Stimulated activated CD8-positive, alpha-beta memory T cell treated with anti-CD3 and anti-CD28 coated beads, Interleukin-7, amount 100 ng/mL, for 4 hours (primary cell): ENCODE results near the gene SCAF8.
"Not testable (repeated sequence)": the region's sequence is repeated elsewhere in the genome, so short reads cannot be mapped to it uniquely, and the experiment has no call there.

Experiments used
- DNase-seq, 2 donors: peaks; one replicate each; pipeline ENCODE4 v3.0.0-alpha.2; 2020; ENCODE audit warnings: low read depth in 2 of 2

SCAF8 gene

GRCh38 chr6:154783229-154783628, 50.0 kb downstream of the SCAF8 start:
- no peak for DNase-seq

GRCh38 chr6:154785075-154785474, 51.9 kb downstream of the SCAF8 start:
- no peak for DNase-seq

GRCh38 chr6:154786144-154786868, 53.1 kb downstream of the SCAF8 start:
- no peak for DNase-seq

- no peak for DNase-seq
These were observed 58.5 kb downstream of the SCAF8 start for GRCh38 chr6:154791556-154792317.

- no peak for DNase-seq
These were observed 59.1 kb downstream of the SCAF8 start for GRCh38 chr6:154792325-154792724.

- DNase-seq = no peak
These were observed 59.5 kb downstream of the SCAF8 start for GRCh38 chr6:154792761-154793160.

GRCh38 chr6:154796484-154796883, 63.3 kb downstream of the SCAF8 start:
- DNase-seq = no peak

- DNase-seq = no peak
These were observed 64.6 kb downstream of the SCAF8 start for GRCh38 chr6:154797857-154798256.

GRCh38 chr6:154800338-154800737, 67.1 kb downstream of the SCAF8 start:
- no peak for DNase-seq

GRCh38 chr6:154805288-154805911, 72.2 kb downstream of the SCAF8 start:
- no peak for DNase-seq

GRCh38 chr6:154806804-154807203, 73.6 kb downstream of the SCAF8 start:
- DNase-seq = no peak

GRCh38 chr6:154811663-154812062, 78.4 kb downstream of the SCAF8 start:
- DNase-seq = not testable (repeated sequence)

GRCh38 chr6:154814063-154814462, 80.8 kb downstream of the SCAF8 start:
- DNase-seq = no peak

GRCh38 chr6:154815938-154816820, 83.0 kb downstream of the SCAF8 start:
- DNase-seq = no peak

GRCh38 chr6:154821099-154821498, 87.9 kb downstream of the SCAF8 start:
- no peak for DNase-seq

- DNase-seq = no peak
These were observed 88.4 kb downstream of the SCAF8 start for GRCh38 chr6:154821638-154822037.

GRCh38 chr6:154822947-154823558, 89.8 kb downstream of the SCAF8 start:
- DNase-seq = no peak

GRCh38 chr6:154824076-154824475, 90.9 kb downstream of the SCAF8 start:
- no peak for DNase-seq

- DNase-seq = no peak
These were observed 96.8 kb downstream of the SCAF8 start for GRCh38 chr6:154829970-154830369.

- DNase-seq = no peak
These were observed 97.6 kb downstream of the SCAF8 start for GRCh38 chr6:154830771-154831170.

GRCh38 chr6:154835307-154835706, 102.1 kb downstream of the SCAF8 start:
- no peak for DNase-seq
